ENCODE data around the gene ZNF580. TPM values are rescaled to one million over a fixed set of nuclear protein-coding genes. Genes with fewer than 3 reads are reported as not detected.

The ZNF580 gene
- total RNA-seq, 2 experiments from 2014 or later, result 24.4 to 50.0 TPM

GRCh38 chr19:55616395-55616875, 24.4 kb upstream of the ZNF580 start:
- CTCF ChIA-PET (ENCODE audit: unreplicated experiment), result no interaction called here
- no peaks in the 10 kb centered on the region for H3K9me3 ChIP-seq (ENCODE audit: low read length)
- no peaks in the 10 kb centered on the region for H3K9me2 ChIP-seq (ENCODE audit: insufficient read depth, low read length)
- POLR2A ChIA-PET, result no interaction called here
- no peaks in the 10 kb centered on the region for H3K4me1 ChIP-seq (ENCODE audit: insufficient read depth, low read length, poor library complexity, severe bottlenecking)
- no peaks in the 10 kb centered on the region for H3K79me2 ChIP-seq (ENCODE audit: insufficient read depth, low read depth, low read length)
- H4K20me1 ChIP-seq (ENCODE audit: insufficient read depth, low read length), result no peaks in the 10 kb centered on the region
- intact Hi-C loops (cut with micrococcal nuclease; ENCODE audit: unreplicated experiment), result no loop called here
- H3K27ac ChIP-seq (ENCODE audit: low read depth, low read length, poor library complexity, severe bottlenecking), result no peak overlapping the region
- TF ChIP-seq EZH2phosphoT487 (IDR thresholded peaks at IDR 0.05; ENCODE audit: borderline replicate concordance, low read depth, low read length), result no peak
- TF ChIP-seq, protein P1, sequence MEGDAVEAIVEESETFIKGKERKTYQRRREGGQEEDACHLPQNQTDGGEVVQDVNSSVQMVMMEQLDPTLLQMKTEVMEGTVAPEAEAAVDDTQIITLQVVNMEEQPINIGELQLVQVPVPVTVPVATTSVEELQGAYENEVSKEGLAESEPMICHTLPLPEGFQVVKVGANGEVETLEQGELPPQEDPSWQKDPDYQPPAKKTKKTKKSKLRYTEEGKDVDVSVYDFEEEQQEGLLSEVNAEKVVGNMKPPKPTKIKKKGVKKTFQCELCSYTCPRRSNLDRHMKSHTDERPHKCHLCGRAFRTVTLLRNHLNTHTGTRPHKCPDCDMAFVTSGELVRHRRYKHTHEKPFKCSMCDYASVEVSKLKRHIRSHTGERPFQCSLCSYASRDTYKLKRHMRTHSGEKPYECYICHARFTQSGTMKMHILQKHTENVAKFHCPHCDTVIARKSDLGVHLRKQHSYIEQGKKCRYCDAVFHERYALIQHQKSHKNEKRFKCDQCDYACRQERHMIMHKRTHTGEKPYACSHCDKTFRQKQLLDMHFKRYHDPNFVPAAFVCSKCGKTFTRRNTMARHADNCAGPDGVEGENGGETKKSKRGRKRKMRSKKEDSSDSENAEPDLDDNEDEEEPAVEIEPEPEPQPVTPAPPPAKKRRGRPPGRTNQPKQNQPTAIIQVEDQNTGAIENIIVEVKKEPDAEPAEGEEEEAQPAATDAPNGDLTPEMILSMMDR (conservative IDR thresholded peaks at IDR 0.05; ENCODE audit: low read length), result no peak
- no peak overlapping the region for H3K4me3 ChIP-seq (ENCODE audit: low read depth, low read length, poor library complexity, severe bottlenecking)
- BruUV-seq (replicated peaks), result no TSS peak
- no peak overlapping the region for H2AFZ ChIP-seq (ENCODE audit: low read length)
- peaks cover 40% of the 10 kb centered on the region for H3K36me3 ChIP-seq (ENCODE audit: insufficient read depth, low read length)
- H3K4me2 ChIP-seq (ENCODE audit: low read length), result no peak overlapping the region
- DNase-seq (ENCODE audit: low spot score), result no peak

DNA sequence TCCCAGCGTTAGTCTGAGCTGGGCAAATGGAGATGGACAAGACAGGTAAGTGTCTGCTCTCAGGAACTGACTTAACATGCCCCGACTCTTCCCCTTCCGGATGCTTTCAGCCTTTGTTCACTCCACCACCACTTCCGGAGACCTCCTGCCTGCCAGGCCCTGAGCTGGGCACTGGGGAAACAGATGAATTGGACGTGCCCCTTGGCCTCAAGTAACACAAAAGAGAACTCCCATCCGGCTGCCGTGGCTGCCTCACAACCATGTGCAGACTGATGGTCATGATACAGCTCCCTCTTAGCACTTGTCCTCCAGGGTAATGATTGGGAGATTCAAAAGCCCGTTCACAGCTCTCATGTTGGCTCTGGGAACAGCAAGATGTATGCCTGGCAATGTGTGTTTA, 23.4 kb upstream of the ZNF580 start:
- Histone ChIP-seq H3K36me3 (ENCODE audit: insufficient read depth, low read length) (peaks cover 40% of the 10 kb centered on the region), H3K4me3 (ENCODE audit: low read depth, low read length, poor library complexity, severe bottlenecking) (no peak overlapping the region), H3K4me1 (ENCODE audit: insufficient read depth, low read length, poor library complexity, severe bottlenecking) (no peaks in the 10 kb centered on the region), H2AFZ (ENCODE audit: low read length) (no peak overlapping the region), H3K9me2 (ENCODE audit: insufficient read depth, low read length) (no peaks in the 10 kb centered on the region), H3K79me2 (ENCODE audit: insufficient read depth, low read depth, low read length) (no peaks in the 10 kb centered on the region), H4K20me1 (ENCODE audit: insufficient read depth, low read length) (no peaks in the 10 kb centered on the region), H3K4me2 (ENCODE audit: low read length) (no peak overlapping the region), H3K27ac (ENCODE audit: low read depth, low read length, poor library complexity, severe bottlenecking) (no peak overlapping the region), H3K9me3 (ENCODE audit: low read length) (no peaks in the 10 kb centered on the region)
- intact Hi-C loops (cut with micrococcal nuclease; ENCODE audit: unreplicated experiment), result no loop called here
- BruUV-seq (replicated peaks), result no TSS peak
- POLR2A ChIA-PET, result no interaction called here
- TF ChIP-seq, protein P1 (conservative IDR thresholded peaks at IDR 0.05; ENCODE audit: low read length), result no peak
- no peak for TF ChIP-seq EZH2phosphoT487 (IDR thresholded peaks at IDR 0.05; ENCODE audit: borderline replicate concordance, low read depth, low read length)
- CTCF ChIA-PET (ENCODE audit: unreplicated experiment), result no interaction called here
- DNase-seq (ENCODE audit: low spot score), result no peak

DNA sequence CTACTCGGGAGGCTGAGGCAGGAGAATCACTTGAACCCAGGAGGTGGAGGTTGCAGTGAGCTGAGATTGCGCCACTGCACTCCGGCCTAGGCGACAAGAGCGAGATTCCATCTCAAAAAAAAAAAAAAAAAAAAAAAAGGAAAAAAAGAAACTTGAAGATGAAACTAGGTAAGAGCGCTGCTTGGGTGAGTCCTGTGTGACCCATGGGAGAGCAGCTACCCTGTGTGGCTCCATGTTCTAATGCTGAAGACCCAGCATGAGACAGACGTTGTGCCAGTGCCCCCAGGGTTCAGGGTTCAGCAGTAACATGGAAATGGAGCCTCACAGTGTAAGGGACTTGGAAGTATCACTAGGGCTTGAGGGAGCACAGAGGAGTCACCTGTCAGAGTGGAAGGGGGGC, 22.4 kb upstream of the ZNF580 start:
- ChIA-PET POLR2A (no interaction called here), CTCF (ENCODE audit: unreplicated experiment) (no interaction called here)
- Histone ChIP-seq H3K4me3 (ENCODE audit: low read depth, low read length, poor library complexity, severe bottlenecking) (no peak overlapping the region), H3K27ac (ENCODE audit: low read depth, low read length, poor library complexity, severe bottlenecking) (no peak overlapping the region), H3K79me2 (ENCODE audit: insufficient read depth, low read depth, low read length) (no peaks in the 10 kb centered on the region), H3K9me3 (ENCODE audit: low read length) (no peaks in the 10 kb centered on the region), H3K4me1 (ENCODE audit: insufficient read depth, low read length, poor library complexity, severe bottlenecking) (peaks cover under 1% of the 10 kb centered on the region), H3K4me2 (ENCODE audit: low read length) (no peak overlapping the region), H3K36me3 (ENCODE audit: insufficient read depth, low read length) (peaks cover 40% of the 10 kb centered on the region), H3K9me2 (ENCODE audit: insufficient read depth, low read length) (no peaks in the 10 kb centered on the region), H2AFZ (ENCODE audit: low read length) (no peak overlapping the region), H4K20me1 (ENCODE audit: insufficient read depth, low read length) (no peaks in the 10 kb centered on the region)
- no peak for TF ChIP-seq EZH2phosphoT487 (IDR thresholded peaks at IDR 0.05; ENCODE audit: borderline replicate concordance, low read depth, low read length)
- TF ChIP-seq, protein P1 (conservative IDR thresholded peaks at IDR 0.05; ENCODE audit: low read length), result no peak
- no peak for DNase-seq (ENCODE audit: low spot score)
- no TSS peak for BruUV-seq (replicated peaks)
- intact Hi-C loops (cut with micrococcal nuclease; ENCODE audit: unreplicated experiment), result no loop called here

Measured in OCI-LY7 (cell line).